ENCODE measurements around the gene ELMO1. TPM values are rescaled to one million over a fixed set of nuclear protein-coding genes. Genes with fewer than 3 reads are reported as not detected.

Gene ELMO1
- total RNA-seq, 1 donor from 2014 or later, result 29.4 TPM

- Mint-ChIP-seq H3K9me3 (no peaks in the 10 kb centered on the region), H3K27ac (no peak overlapping the region), H3K4me1 (ENCODE audit: unreplicated experiment) (peaks cover 4% of the 10 kb centered on the region), H3K4me3 (no peak overlapping the region), H3K36me3 (no peaks in the 10 kb centered on the region), H3K27me3 (no peaks in the 10 kb centered on the region)
- no peak for TF ChIP-seq CTCF (conservative IDR thresholded peaks at IDR 0.05)
- DNase-seq (ENCODE audit: extremely low spot score, unreplicated experiment), result no peak
Measured at GRCh38 chr7:37329940-37330339, 118.7 kb downstream of the ELMO1 start.

- Mint-ChIP-seq H3K4me3 (no peak overlapping the region), H3K9me3 (no peaks in the 10 kb centered on the region), H3K4me1 (ENCODE audit: unreplicated experiment) (peaks cover 4% of the 10 kb centered on the region), H3K27me3 (no peaks in the 10 kb centered on the region), H3K27ac (no peak overlapping the region), H3K36me3 (no peaks in the 10 kb centered on the region)
- TF ChIP-seq CTCF (conservative IDR thresholded peaks at IDR 0.05), result no peak
- DNase-seq (ENCODE audit: extremely low spot score, unreplicated experiment), result no peak
Measured at GRCh38 chr7:37327288-37327687, 121.4 kb downstream of the ELMO1 start.

GRCh38 chr7:37323966-37324365 is 124.7 kb downstream of the ELMO1 start:
- no peaks in the 10 kb centered on the region for H3K9me3 Mint-ChIP-seq
- peaks cover 4% of the 10 kb centered on the region for H3K4me1 Mint-ChIP-seq (ENCODE audit: unreplicated experiment)
- no peaks in the 10 kb centered on the region for H3K36me3 Mint-ChIP-seq
- no peak for DNase-seq (ENCODE audit: extremely low spot score, unreplicated experiment)
- no peak for TF ChIP-seq CTCF (conservative IDR thresholded peaks at IDR 0.05)
- H3K27me3 Mint-ChIP-seq, result no peaks in the 10 kb centered on the region
- H3K4me3 Mint-ChIP-seq, result no peak overlapping the region
- no peak overlapping the region for H3K27ac Mint-ChIP-seq

GRCh38 chr7:37322831-37323230 is 125.8 kb downstream of the ELMO1 start:
- H3K27ac Mint-ChIP-seq, result no peak overlapping the region
- TF ChIP-seq CTCF (conservative IDR thresholded peaks at IDR 0.05), result no peak
- DNase-seq (ENCODE audit: extremely low spot score, unreplicated experiment), result no peak
- no peaks in the 10 kb centered on the region for H3K27me3 Mint-ChIP-seq
- H3K9me3 Mint-ChIP-seq, result no peaks in the 10 kb centered on the region
- H3K4me1 Mint-ChIP-seq (ENCODE audit: unreplicated experiment), result peaks cover 4% of the 10 kb centered on the region
- no peaks in the 10 kb centered on the region for H3K36me3 Mint-ChIP-seq
- H3K4me3 Mint-ChIP-seq, result no peak overlapping the region

- Mint-ChIP-seq H3K27me3 (no peaks in the 10 kb centered on the region), H3K4me1 (ENCODE audit: unreplicated experiment) (no peaks in the 10 kb centered on the region), H3K27ac (no peak overlapping the region), H3K4me3 (no peak overlapping the region), H3K9me3 (peaks cover 9% of the 10 kb centered on the region), H3K36me3 (no peaks in the 10 kb centered on the region)
- TF ChIP-seq CTCF (conservative IDR thresholded peaks at IDR 0.05), result no peak
- no peak for DNase-seq (ENCODE audit: extremely low spot score, unreplicated experiment)
Measured at GRCh38 chr7:37320848-37321468, 127.7 kb downstream of the ELMO1 start.

All from type B pancreatic cell (in vitro differentiated cells).